Neural cell (in vitro differentiated cells): ENCODE data around the gene PTGDR2. TPM values are rescaled to one million over a fixed set of nuclear protein-coding genes. Genes with fewer than 3 reads are reported as not detected.
A peak's percentile ranks its signal among the peaks of the same experiment; 100 is the strongest.

ENCODE experiments used
- H2AFZ ChIP-seq: fragments of 200-600, 300-800 bp; sonication (generic), shearing (Covaris generic); 2 replicates; pipeline ENCODE4 v1.6.0; 2014; ENCODE audit warnings: low read depth, mild to moderate bottlenecking, antibody characterized with exemption, low read length, moderate library complexity
- H3F3A ChIP-seq: fragments of 200-600 bp; shearing (Covaris generic); 2 replicates; pipeline ENCODE4 v1.6.1; 2016; ENCODE audit warnings: mild to moderate bottlenecking, moderate library complexity, mixed read lengths, antibody characterized with exemption, low read length; ENCODE audit not compliant: insufficient read depth, poor library complexity, severe bottlenecking
- H3K27ac ChIP-seq: fragments of 200-600, 300-800 bp; sonication (generic), shearing (Covaris generic); 2 replicates; pipeline ENCODE4 v1.5.1; 2014; ENCODE audit warnings: mild to moderate bottlenecking, low read length, moderate library complexity
- H3K27me3 ChIP-seq: fragments of 300-800, 200-600 bp; sonication (generic), shearing (Covaris generic); 2 replicates; pipeline ENCODE4 v1.6.0; 2014; ENCODE audit warnings: mild to moderate bottlenecking, low read depth, low read length, moderate library complexity; ENCODE audit not compliant: insufficient read depth
- H3K36me3 ChIP-seq: fragments of 300-800, 200-600 bp; sonication (generic), shearing (Covaris generic); 2 replicates; pipeline ENCODE4 v1.5.1; 2014; ENCODE audit warnings: mild to moderate bottlenecking, antibody characterized with exemption, low read length, moderate library complexity; ENCODE audit not compliant: insufficient read depth
- H3K4me2 ChIP-seq: fragments of 300-800, 200-600 bp; sonication (generic), shearing (Covaris generic); 2 replicates; pipeline ENCODE4 v1.6.0; 2014; ENCODE audit warnings: mild to moderate bottlenecking, low read length
- H3K4me3 ChIP-seq: fragments of 300-800, 200-600 bp; sonication (generic), shearing (Covaris generic); 2 replicates; pipeline ENCODE4 v1.5.1; 2014; ENCODE audit warnings: mild to moderate bottlenecking, low read length, moderate library complexity
- H3K79me2 ChIP-seq: fragments of 200-600 bp; shearing (Covaris generic); replicated peaks from 2 replicates; pipeline ENCODE4 v1.6.0; 2014; ENCODE audit warnings: mild to moderate bottlenecking, low read length, moderate library complexity; ENCODE audit not compliant: insufficient read depth
- H3K9ac ChIP-seq: fragments of 300-800, 200-600 bp; sonication (generic), shearing (Covaris generic); 2 replicates; pipeline ENCODE4 v1.6.1; 2016; ENCODE audit warnings: mild to moderate bottlenecking, low read length, mixed read lengths
- H3K9me2 ChIP-seq: fragments of 200-600 bp; shearing (Covaris generic); 2 replicates; pipeline ENCODE4 v1.6.1; 2016; ENCODE audit warnings: mild to moderate bottlenecking, low read length, mixed read lengths; ENCODE audit not compliant: insufficient read depth
- H3K9me3 ChIP-seq: fragments of 200-600, 300-800 bp; sonication (generic), shearing (Covaris generic); 2 replicates; pipeline ENCODE4 v1.6.1; 2016; ENCODE audit warnings: mild to moderate bottlenecking, mixed run types, low read length, moderate library complexity, mixed read lengths
- H4K20me1 ChIP-seq: fragments of 200-600 bp; shearing (Covaris generic); 2 replicates; pipeline ENCODE4 v1.6.1; 2016; ENCODE audit warnings: mild to moderate bottlenecking, mixed run types; ENCODE audit not compliant: insufficient read depth
- CTCF ChIP-seq: fragments of 450-650 bp; IDR thresholded peaks from 2 replicates; pipeline ENCODE4 v1.5.1; 2014; ENCODE audit warnings: antibody characterized with exemption, mild to moderate bottlenecking, moderate library complexity; ENCODE audit not compliant: poor library complexity, severe bottlenecking
- EP300 ChIP-seq: fragments of 450-650 bp; conservative IDR thresholded peaks from 2 replicates; pipeline ENCODE4 v1.6.1; 2014; ENCODE audit warnings: antibody characterized with exemption, mild to moderate bottlenecking, moderate library complexity; ENCODE audit not compliant: poor library complexity, severe bottlenecking
- EZH2 ChIP-seq: fragments of 200-600, 300-800 bp; shearing (Covaris generic), sonication (generic); IDR thresholded peaks from 2 replicates; pipeline ENCODE4 v1.6.1; 2014; ENCODE audit warnings: antibody characterized with exemption, low read length, borderline replicate concordance, mild to moderate bottlenecking; ENCODE audit not compliant: insufficient read depth, poor library complexity, severe bottlenecking
- MXI1 ChIP-seq: fragments of 450-650 bp; conservative IDR thresholded peaks from 2 replicates; pipeline ENCODE4 v1.6.1; 2014; ENCODE audit warnings: antibody characterized with exemption, mild to moderate bottlenecking; ENCODE audit not compliant: poor library complexity, severe bottlenecking
- POLR2AphosphoS5 ChIP-seq: IDR thresholded peaks from 2 replicates; pipeline ENCODE4 v1.6.1; 2012
- RAD21 ChIP-seq: fragments of 450-650 bp; conservative IDR thresholded peaks from 2 replicates; pipeline ENCODE4 v1.6.1; 2014; ENCODE audit warnings: antibody characterized with exemption, mild to moderate bottlenecking, moderate library complexity
- REST ChIP-seq: IDR thresholded peaks from 2 replicates; pipeline ENCODE4 v1.6.1; 2012; ENCODE audit warnings: borderline replicate concordance
- SMC3 ChIP-seq: fragments of 450-650 bp; conservative IDR thresholded peaks from 2 replicates; pipeline ENCODE4 v1.6.1; 2014; ENCODE audit warnings: antibody characterized with exemption, mild to moderate bottlenecking, moderate library complexity; ENCODE audit not compliant: poor library complexity
- TAF1 ChIP-seq: IDR thresholded peaks from 2 replicates; pipeline ENCODE4 v1.6.1; 2012; ENCODE audit warnings: low read depth
- polyA plus RNA-seq: library from polyadenylated mRNA; depleted of rRNA; stranded (reverse); fragments of >200 nt; gene quantifications from 2 replicates; pipeline ENCODE4 v1.2.3, GENCODE V29; 2014

The PTGDR2 gene
- polyA plus RNA-seq, 1 donor from 2014 or later, result 0.51 TPM

GRCh38 chr11:60831501-60832079 is 24.2 kb downstream of the PTGDR2 start:
- Histone ChIP-seq H3K9ac (no peak overlapping the region), H3K36me3 (no peaks in the 10 kb centered on the region), H3K9me2 (no peaks in the 10 kb centered on the region), H3K4me2 (no peak overlapping the region), H3K27me3 (no peaks in the 10 kb centered on the region), H3F3A (no peaks in the 10 kb centered on the region), H3K9me3 (no peaks in the 10 kb centered on the region), H4K20me1 (no peaks in the 10 kb centered on the region), H3K4me3 (no peak overlapping the region), H2AFZ (no peak overlapping the region), H3K27ac (no peak overlapping the region), H3K79me2 (no peaks in the 10 kb centered on the region)
- TF ChIP-seq EP300, result no peak

GRCh38 chr11:60831143-60831500 is 24.6 kb downstream of the PTGDR2 start:
- Histone ChIP-seq H3K9ac (peak overlapping the region; percentile 5), H3F3A (no peaks in the 10 kb centered on the region), H3K79me2 (no peaks in the 10 kb centered on the region)

GRCh38 chr11:60830478-60831142 is 25.1 kb downstream of the PTGDR2 start:
- no peak overlapping the region for H3K27ac ChIP-seq

More at GRCh38 chr11:60831143-60831500, 24.6 kb downstream of the PTGDR2 start:
- no peak for TF ChIP-seq TAF1
- TF ChIP-seq CTCF, result peak; percentile 98
- TF ChIP-seq EZH2, result no peak
- TF ChIP-seq MXI1, result peak; percentile 26
- TF ChIP-seq SMC3, result peak; percentile 99
- no peak for TF ChIP-seq EP300
- peak; percentile 98 for TF ChIP-seq RAD21
- TF ChIP-seq POLR2AphosphoS5, result no peak
- Histone ChIP-seq H3K27ac (no peak overlapping the region), H3K27me3 (no peaks in the 10 kb centered on the region), H4K20me1 (no peaks in the 10 kb centered on the region), H3K9me3 (no peaks in the 10 kb centered on the region), H3K36me3 (no peaks in the 10 kb centered on the region), H2AFZ (no peak overlapping the region), H3K4me3 (no peak overlapping the region), H3K9me2 (no peaks in the 10 kb centered on the region), H3K4me2 (no peak overlapping the region)

More at GRCh38 chr11:60830478-60831142, 25.1 kb downstream of the PTGDR2 start:
- no peaks in the 10 kb centered on the region for H3F3A ChIP-seq
- H3K9me3 ChIP-seq, result no peaks in the 10 kb centered on the region
- peak overlapping the region; percentile 5 for H3K9ac ChIP-seq
- no peaks in the 10 kb centered on the region for H3K27me3 ChIP-seq
- no peak overlapping the region for H2AFZ ChIP-seq
- no peaks in the 10 kb centered on the region for H4K20me1 ChIP-seq
- TF ChIP-seq EZH2, result no peak
- no peak for TF ChIP-seq MXI1
- no peak for TF ChIP-seq SMC3
- TF ChIP-seq RAD21, result no peak
- no peak for TF ChIP-seq REST
- TF ChIP-seq POLR2AphosphoS5, result no peak
- TF ChIP-seq CTCF, result no peak
- TF ChIP-seq TAF1, result no peak
- TF ChIP-seq EP300, result no peak
- no peak overlapping the region for H3K4me2 ChIP-seq
- H3K79me2 ChIP-seq, result no peaks in the 10 kb centered on the region
- H3K36me3 ChIP-seq, result no peaks in the 10 kb centered on the region
- no peak overlapping the region for H3K4me3 ChIP-seq
- no peaks in the 10 kb centered on the region for H3K9me2 ChIP-seq
